ENCODE measurements around the gene MARS1. TPM values are rescaled to one million over a fixed set of nuclear protein-coding genes. Genes with fewer than 3 reads are reported as not detected.

MARS1 gene
- total and polyA plus RNA-seq, 2 donors (not counting 1 experiment from before 2014, with no cell fraction given), result 89.9 to 352 TPM

- Histone ChIP-seq H2AFZ (ENCODE audit: low read length) (no peak overlapping the region), H3K4me1 (ENCODE audit: control insufficient read depth, extremely low read depth, insufficient read depth, low read length) (no peaks in the 10 kb centered on the region), H3K9me3 (ENCODE audit: control insufficient read depth, insufficient read depth, low read depth, low read length) (no peaks in the 10 kb centered on the region), H4K20me1 (ENCODE audit: control insufficient read depth, extremely low read depth, insufficient read depth, low read length) (no peaks in the 10 kb centered on the region), H3K4me3 (replicated peaks in 1 of 4; ENCODE audit: control extremely low read depth in 1 of 4, insufficient read depth in 1 of 4, low read depth in 3 of 4, low read length in 4 of 4) (no peak overlapping the region), H3K27me3 (ENCODE audit: control insufficient read depth, insufficient read depth, low read length) (peaks cover 59% of the 10 kb centered on the region), H3K9ac (ENCODE audit: insufficient read depth, low read length) (no peak overlapping the region), H3K36me3 (ENCODE audit: control insufficient read depth, insufficient read depth, low read length) (no peaks in the 10 kb centered on the region), H3K4me2 (ENCODE audit: extremely low read depth, insufficient read depth, low read length) (no peak overlapping the region), H3K27ac (ENCODE audit: insufficient read depth, low read length) (no peak overlapping the region), H3K79me2 (ENCODE audit: control insufficient read depth, insufficient read depth, low read length) (no peaks in the 10 kb centered on the region)
- no peak for DNase-seq (ENCODE audit: low read depth in 2 of 2)
- TF ChIP-seq CTCF (conservative IDR thresholded peaks at IDR 0.05 in 1 of 2, IDR thresholded peaks at IDR 0.05 in 1 of 2; ENCODE audit: low read depth in 1 of 2, low read length in 2 of 2), result no peak
- no peak for TF ChIP-seq EZH2 (IDR thresholded peaks at IDR 0.05; ENCODE audit: low read length, missing control alignments)
These were observed 15.5 kb upstream of the MARS1 start for GRCh38 chr12:57472391-57472790.

- TF ChIP-seq EZH2 (IDR thresholded peaks at IDR 0.05; ENCODE audit: low read length, missing control alignments) (no peak), CTCF (conservative IDR thresholded peaks at IDR 0.05 in 1 of 2, IDR thresholded peaks at IDR 0.05 in 1 of 2; ENCODE audit: low read depth in 1 of 2, low read length in 2 of 2) (no peak)
- H3K79me2 ChIP-seq (ENCODE audit: control insufficient read depth, insufficient read depth, low read length), result no peaks in the 10 kb centered on the region
- no peaks in the 10 kb centered on the region for H3K36me3 ChIP-seq (ENCODE audit: control insufficient read depth, insufficient read depth, low read length)
- no peaks in the 10 kb centered on the region for H3K4me1 ChIP-seq (ENCODE audit: control insufficient read depth, extremely low read depth, insufficient read depth, low read length)
- no peak overlapping the region for H3K9ac ChIP-seq (ENCODE audit: insufficient read depth, low read length)
- no peaks in the 10 kb centered on the region for H4K20me1 ChIP-seq (ENCODE audit: control insufficient read depth, extremely low read depth, insufficient read depth, low read length)
- no peak overlapping the region for H3K4me3 ChIP-seq (replicated peaks in 1 of 4; ENCODE audit: control extremely low read depth in 1 of 4, insufficient read depth in 1 of 4, low read depth in 3 of 4, low read length in 4 of 4)
- DNase-seq (ENCODE audit: low read depth in 2 of 2), result no peak
- H3K9me3 ChIP-seq (ENCODE audit: control insufficient read depth, insufficient read depth, low read depth, low read length), result no peaks in the 10 kb centered on the region
- H3K27me3 ChIP-seq (ENCODE audit: control insufficient read depth, insufficient read depth, low read length), result peaks cover 55% of the 10 kb centered on the region
- no peak overlapping the region for H3K4me2 ChIP-seq (ENCODE audit: extremely low read depth, insufficient read depth, low read length)
- H3K27ac ChIP-seq (ENCODE audit: insufficient read depth, low read length), result no peak overlapping the region
- H2AFZ ChIP-seq (ENCODE audit: low read length), result no peak overlapping the region
These were observed 14.5 kb upstream of the MARS1 start for GRCh38 chr12:57473392-57473791.

- DNase-seq (ENCODE audit: low read depth in 2 of 2), result no peak
These were observed 14.0 kb upstream of the MARS1 start for GRCh38 chr12:57473886-57474285.

More at GRCh38 chr12:57473886-57474285, 14.0 kb upstream of the MARS1 start:
- H3K9ac ChIP-seq (ENCODE audit: insufficient read depth, low read length), result no peak overlapping the region
- no peak overlapping the region for H2AFZ ChIP-seq (ENCODE audit: low read length)
- peaks cover 55% of the 10 kb centered on the region for H3K27me3 ChIP-seq (ENCODE audit: control insufficient read depth, insufficient read depth, low read length)
- H3K79me2 ChIP-seq (ENCODE audit: control insufficient read depth, insufficient read depth, low read length), result no peaks in the 10 kb centered on the region
- H3K4me1 ChIP-seq (ENCODE audit: control insufficient read depth, extremely low read depth, insufficient read depth, low read length), result no peaks in the 10 kb centered on the region
- no peaks in the 10 kb centered on the region for H4K20me1 ChIP-seq (ENCODE audit: control insufficient read depth, extremely low read depth, insufficient read depth, low read length)
- no peak for TF ChIP-seq CTCF (conservative IDR thresholded peaks at IDR 0.05 in 1 of 2, IDR thresholded peaks at IDR 0.05 in 1 of 2; ENCODE audit: low read depth in 1 of 2, low read length in 2 of 2)
- TF ChIP-seq EZH2 (IDR thresholded peaks at IDR 0.05; ENCODE audit: low read length, missing control alignments), result no peak
- no peak overlapping the region for H3K4me2 ChIP-seq (ENCODE audit: extremely low read depth, insufficient read depth, low read length)
- H3K27ac ChIP-seq (ENCODE audit: insufficient read depth, low read length), result no peak overlapping the region
- H3K9me3 ChIP-seq (ENCODE audit: control insufficient read depth, insufficient read depth, low read depth, low read length), result no peaks in the 10 kb centered on the region
- H3K4me3 ChIP-seq (replicated peaks in 1 of 4; ENCODE audit: control extremely low read depth in 1 of 4, insufficient read depth in 1 of 4, low read depth in 3 of 4, low read length in 4 of 4), result no peak overlapping the region
- H3K36me3 ChIP-seq (ENCODE audit: control insufficient read depth, insufficient read depth, low read length), result no peaks in the 10 kb centered on the region
